Measurements from ENCODE around the gene POMT1. TPM values are rescaled to one million over a fixed set of nuclear protein-coding genes. Genes with fewer than 3 reads are reported as not detected.
"Not testable (repeated sequence)": the region's sequence is repeated elsewhere in the genome, so short reads cannot be mapped to it uniquely, and the experiment has no call there.

Gene POMT1, protein sequence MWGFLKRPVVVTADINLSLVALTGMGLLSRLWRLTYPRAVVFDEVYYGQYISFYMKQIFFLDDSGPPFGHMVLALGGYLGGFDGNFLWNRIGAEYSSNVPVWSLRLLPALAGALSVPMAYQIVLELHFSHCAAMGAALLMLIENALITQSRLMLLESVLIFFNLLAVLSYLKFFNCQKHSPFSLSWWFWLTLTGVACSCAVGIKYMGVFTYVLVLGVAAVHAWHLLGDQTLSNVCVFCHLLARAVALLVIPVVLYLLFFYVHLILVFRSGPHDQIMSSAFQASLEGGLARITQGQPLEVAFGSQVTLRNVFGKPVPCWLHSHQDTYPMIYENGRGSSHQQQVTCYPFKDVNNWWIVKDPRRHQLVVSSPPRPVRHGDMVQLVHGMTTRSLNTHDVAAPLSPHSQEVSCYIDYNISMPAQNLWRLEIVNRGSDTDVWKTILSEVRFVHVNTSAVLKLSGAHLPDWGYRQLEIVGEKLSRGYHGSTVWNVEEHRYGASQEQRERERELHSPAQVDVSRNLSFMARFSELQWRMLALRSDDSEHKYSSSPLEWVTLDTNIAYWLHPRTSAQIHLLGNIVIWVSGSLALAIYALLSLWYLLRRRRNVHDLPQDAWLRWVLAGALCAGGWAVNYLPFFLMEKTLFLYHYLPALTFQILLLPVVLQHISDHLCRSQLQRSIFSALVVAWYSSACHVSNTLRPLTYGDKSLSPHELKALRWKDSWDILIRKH
- 100 to 1,000 TPM in 1 of 2 donors, 10 to 100 TPM in 1; 99.7 to 117 TPM for total RNA-seq
- polyA plus RNA-seq (ENCODE audit: insufficient read depth, low read depth, low replicate concordance) = 118 TPM
- long read RNA-seq, donor 1, partial matches to known transcripts = 0 of 3 reads
- long read RNA-seq, donor 1, other reads (novel, unspliced or antisense) = 0 of 3 reads
- long read RNA-seq, donor 2, partial matches to known transcripts = 9 of 10 reads
- long read RNA-seq, donor 2, other reads (novel, unspliced or antisense) = 0 of 10 reads

DNA sequence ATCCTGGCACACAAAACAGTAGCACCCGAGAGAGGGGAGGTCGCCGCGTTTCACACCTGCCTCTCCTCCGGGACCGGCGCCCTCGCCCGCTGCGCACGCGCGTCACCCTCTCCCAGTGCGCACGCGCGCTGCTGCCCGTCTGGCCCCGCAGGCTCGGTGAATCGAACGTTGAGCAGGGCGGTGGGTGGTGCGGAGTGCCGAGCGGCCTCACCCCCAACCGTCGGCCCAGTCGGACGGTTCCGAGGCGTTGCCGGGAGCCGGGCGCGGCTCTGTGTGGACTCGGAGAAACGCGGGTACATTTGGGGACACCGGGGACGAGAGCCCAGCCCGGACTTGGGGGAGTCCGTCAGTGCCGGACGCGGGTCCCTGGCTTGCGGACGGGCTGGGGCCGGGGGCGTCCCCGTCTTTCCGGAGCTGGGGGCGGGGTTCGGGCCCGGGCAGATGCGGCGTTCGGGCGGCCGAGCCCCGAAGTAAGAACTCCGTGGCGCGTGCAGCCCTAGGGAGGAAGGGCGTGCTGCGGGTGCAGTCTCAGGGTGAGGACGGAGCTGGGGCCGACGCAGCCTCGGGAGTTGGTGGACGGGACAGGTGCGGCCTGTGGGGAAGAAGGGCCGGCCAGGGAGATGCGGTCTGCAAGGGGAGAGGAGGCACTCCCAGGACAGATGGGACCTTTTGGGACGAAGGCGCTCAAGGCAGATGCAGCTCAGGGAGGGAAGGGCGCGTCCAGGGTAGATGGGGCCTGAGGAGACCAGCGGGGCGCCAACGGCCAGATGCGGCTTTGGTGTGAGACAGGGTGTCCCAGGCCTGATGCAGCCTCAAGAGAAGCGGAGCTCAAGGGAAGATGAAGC, at the start of gene POMT1:
TSS of gene POMT1 (plus strand) at position 138 of the 845 bp plus-strand sequence. CDS start 1,301 bp downstream, outside the sequence.
- no peak for TF ChIP-seq POLR2A (IDR thresholded peaks at IDR 0.05)
- TF ChIP-seq, protein P1, sequence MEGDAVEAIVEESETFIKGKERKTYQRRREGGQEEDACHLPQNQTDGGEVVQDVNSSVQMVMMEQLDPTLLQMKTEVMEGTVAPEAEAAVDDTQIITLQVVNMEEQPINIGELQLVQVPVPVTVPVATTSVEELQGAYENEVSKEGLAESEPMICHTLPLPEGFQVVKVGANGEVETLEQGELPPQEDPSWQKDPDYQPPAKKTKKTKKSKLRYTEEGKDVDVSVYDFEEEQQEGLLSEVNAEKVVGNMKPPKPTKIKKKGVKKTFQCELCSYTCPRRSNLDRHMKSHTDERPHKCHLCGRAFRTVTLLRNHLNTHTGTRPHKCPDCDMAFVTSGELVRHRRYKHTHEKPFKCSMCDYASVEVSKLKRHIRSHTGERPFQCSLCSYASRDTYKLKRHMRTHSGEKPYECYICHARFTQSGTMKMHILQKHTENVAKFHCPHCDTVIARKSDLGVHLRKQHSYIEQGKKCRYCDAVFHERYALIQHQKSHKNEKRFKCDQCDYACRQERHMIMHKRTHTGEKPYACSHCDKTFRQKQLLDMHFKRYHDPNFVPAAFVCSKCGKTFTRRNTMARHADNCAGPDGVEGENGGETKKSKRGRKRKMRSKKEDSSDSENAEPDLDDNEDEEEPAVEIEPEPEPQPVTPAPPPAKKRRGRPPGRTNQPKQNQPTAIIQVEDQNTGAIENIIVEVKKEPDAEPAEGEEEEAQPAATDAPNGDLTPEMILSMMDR (IDR thresholded peaks at IDR 0.05) = no peak
- Histone ChIP-seq H3K27ac (peak within 1 kb of the TSS; percentile 39 to 87), H3K9me3 (no peaks in the 10 kb centered on the region), H3K36me3 (ENCODE audit: low read depth, missing control alignments) (no peaks in the 10 kb centered on the region), H3K27me3 (no peaks in the 10 kb centered on the region), H3K4me1 (peaks cover 7% of the 10 kb centered on the region), H3K4me3 (peak within 1 kb of the TSS; percentile 87 to 92)
- intact Hi-C loops (cut with DNase I; ENCODE audit: low total_unique reads) = no loop called here
- DNase-seq = peak; percentile 88
- WGBS, 2 donors = 0 to 1% methylated on average over 12 to 83 of the region's 83 CpGs

DNA sequence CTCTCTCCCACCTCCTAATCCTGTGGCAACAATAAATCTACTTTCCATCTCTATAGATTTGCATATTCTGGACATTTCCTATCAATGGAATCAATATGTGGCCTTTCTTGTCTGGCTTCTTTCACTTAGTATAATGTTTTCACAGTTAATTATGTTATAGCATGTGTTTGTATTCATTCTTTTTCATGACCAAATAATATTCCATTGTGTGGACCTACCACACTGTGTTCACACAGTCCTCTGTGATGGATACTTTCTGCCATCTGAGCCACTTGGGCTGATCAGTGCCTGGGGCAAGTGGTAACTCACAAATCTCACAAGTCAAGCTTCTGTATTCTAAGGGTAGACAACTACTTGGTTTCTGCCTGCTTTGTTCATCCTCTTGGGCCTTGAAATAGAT, 48.7 kb upstream of the POMT1 start:
- Histone ChIP-seq H3K36me3 (ENCODE audit: low read depth, missing control alignments) (no peaks in the 10 kb centered on the region), H3K4me1 (no peaks in the 10 kb centered on the region), H3K9me3 (no peaks in the 10 kb centered on the region), H3K4me3 (no peak overlapping the region), H3K27me3 (no peaks in the 10 kb centered on the region), H3K27ac (no peak overlapping the region)
- TF ChIP-seq, protein P1 (IDR thresholded peaks at IDR 0.05) = no peak
- no peak for TF ChIP-seq POLR2A (IDR thresholded peaks at IDR 0.05)
- intact Hi-C loops (cut with DNase I; ENCODE audit: low total_unique reads) = no loop called here
- no peak for DNase-seq

DNA sequence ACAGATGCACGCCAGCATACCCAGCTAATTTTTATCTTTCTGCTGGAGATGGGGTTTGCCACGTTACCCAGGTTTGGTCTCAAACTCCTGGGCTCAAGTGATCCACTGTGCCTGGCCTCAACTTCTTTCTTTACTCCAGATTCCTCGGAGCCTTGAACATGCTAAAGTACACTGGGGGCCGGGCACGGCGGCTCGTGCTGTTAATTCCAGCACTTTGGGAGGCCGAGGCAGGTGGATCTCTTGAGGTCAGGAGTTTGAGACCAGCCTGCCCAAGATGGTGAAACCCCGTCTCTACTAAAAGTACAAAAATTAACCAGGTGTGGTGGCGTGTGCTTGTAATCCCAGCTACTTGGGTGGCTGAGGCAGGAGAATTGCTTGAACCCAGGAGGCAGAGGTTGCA, 47.1 kb upstream of the POMT1 start:
- H3K4me1 ChIP-seq; H3K27ac ChIP-seq; H3K27me3 ChIP-seq; H3K9me3 ChIP-seq; H3K4me3 ChIP-seq; intact Hi-C loops (cut with DNase I; ENCODE audit: low total_unique reads); DNase-seq; H3K36me3 ChIP-seq (ENCODE audit: low read depth, missing control alignments): not testable (repeated sequence)
- 95% methylated on average over 7 to 10 of the region's 10 CpGs for WGBS, 2 donors

DNA sequence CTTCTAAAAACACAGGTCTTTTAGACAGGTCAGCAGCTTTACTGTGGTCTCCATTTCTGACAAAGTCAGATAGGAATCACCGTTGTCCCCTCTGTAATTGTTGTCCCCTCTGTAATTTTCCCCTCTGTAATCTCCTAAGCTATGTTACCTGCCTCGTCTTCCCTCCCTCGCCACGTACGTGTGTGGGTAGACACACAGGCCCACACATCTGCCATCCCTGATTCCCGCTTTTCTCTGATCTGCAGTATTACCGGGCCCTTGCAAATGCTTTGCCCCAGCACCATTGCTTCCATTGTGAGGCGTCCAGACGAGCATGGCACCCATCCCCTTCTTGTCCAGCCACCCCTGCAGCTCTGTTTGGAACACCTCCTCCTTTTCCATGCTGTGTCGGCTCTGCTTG, 45.0 kb upstream of the POMT1 start:
- no peaks in the 10 kb centered on the region for H3K36me3 ChIP-seq (ENCODE audit: low read depth, missing control alignments)
- no peak overlapping the region for H3K27ac ChIP-seq
- DNase-seq = no peak
- 90 to 91% methylated on average over 10 of the region's 10 CpGs for WGBS, 2 donors
- no peaks in the 10 kb centered on the region for H3K4me1 ChIP-seq
- intact Hi-C loops (cut with DNase I; ENCODE audit: low total_unique reads) = no loop called here
- no peaks in the 10 kb centered on the region for H3K9me3 ChIP-seq
- no peaks in the 10 kb centered on the region for H3K27me3 ChIP-seq
- TF ChIP-seq, protein P1 (IDR thresholded peaks at IDR 0.05) = no peak
- no peak for TF ChIP-seq POLR2A (IDR thresholded peaks at IDR 0.05)
- H3K4me3 ChIP-seq = no peak overlapping the region

Data from testis (tissue), 5 donors.